HEK293 (cell line): Measurements from ENCODE around the gene BTF3L4.

Experiments used
- CTCF ChIA-PET: fragments of 350-600 bp; formaldehyde crosslinking; extraction: SDS; loops from one replicate; lab custom pipeline; 2021; ENCODE audit warnings: antibody characterized with exemption; lab: Yijun Ruan, JAX
- POLR2A ChIA-PET: fragments of 300-600 bp; formaldehyde crosslinking; extraction: SDS; loops from one replicate; lab custom pipeline; 2020; ENCODE audit warnings: antibody characterized with exemption, inconsistent platforms; lab: Yijun Ruan, JAX
- H3K27ac ChIP-seq: fragments of 200-500 bp; sonication (Bioruptor generic); 2 replicates; pipeline ENCODE4 v1.5.1; 2014; ENCODE audit warnings: low read depth, low read length, control low read depth, inconsistent platforms; ENCODE audit errors: extremely low read depth
- H3K36me3 ChIP-seq, 2 experiments: fragments of 200-500 bp in 1 of 2; sonication (Bioruptor generic) in 1 of 2; 1 replicate in 1 of 2; 2 replicates in 1 of 2; pipeline ENCODE4 v1.5.1; 2014 to 2017; ENCODE audit warnings: inconsistent platforms in 2 of 2, low read length in 2 of 2; ENCODE audit not compliant: control insufficient read depth in 2 of 2, insufficient read depth in 1 of 2
- H3K4me1 ChIP-seq: fragments of 200-500 bp; sonication (Bioruptor generic); 2 replicates; pipeline ENCODE4 v1.5.1; 2014; ENCODE audit warnings: mild to moderate bottlenecking, low read length, inconsistent platforms; ENCODE audit not compliant: control insufficient read depth, insufficient read depth
- H3K4me3 ChIP-seq: 2 replicates; pipeline ENCODE4 v1.5.1; 2011; ENCODE audit warnings: low read depth, mild to moderate bottlenecking, control low read depth, low read length, moderate library complexity
- H3K9me3 ChIP-seq: fragments of 200-500 bp; sonication (Bioruptor generic); 2 replicates; pipeline ENCODE4 v1.5.1; 2014; ENCODE audit warnings: low read depth, low read length, inconsistent platforms; ENCODE audit not compliant: control insufficient read depth, insufficient read depth
- HOXC10 ChIP-seq: sonication (generic); formaldehyde crosslinking; IDR thresholded peaks from 2 replicates; pipeline ENCODE4 v1.8.1; 2023; ENCODE audit warnings: mild to moderate bottlenecking, missing genetic modification reagents
- OSR2 ChIP-seq: fragments of 450-650 bp; formaldehyde crosslinking; IDR thresholded peaks from 2 replicates; pipeline ENCODE4 v1.5.1; 2016; ENCODE audit warnings: missing biosample characterization, missing genetic modification characterization
- OVOL3 ChIP-seq: fragments of 450-650 bp; formaldehyde crosslinking; IDR thresholded peaks from 2 replicates; pipeline ENCODE4 v1.5.1; 2016; ENCODE audit warnings: missing biosample characterization, missing genetic modification characterization
- PRDM4 ChIP-seq: fragments of 450-650 bp; formaldehyde crosslinking; IDR thresholded peaks from 2 replicates; pipeline ENCODE4 v1.5.1; 2017; ENCODE audit warnings: missing biosample characterization, missing genetic modification characterization
- RBAK ChIP-seq: fragments of 450-650 bp; formaldehyde crosslinking; IDR thresholded peaks from 2 replicates; pipeline ENCODE4 v1.5.1; 2016; ENCODE audit warnings: missing biosample characterization, missing genetic modification characterization
- TRIM28 ChIP-seq: IDR thresholded peaks from 2 replicates; pipeline ENCODE4 v1.6.1; 2011; ENCODE audit warnings: low read length, control low read depth, borderline replicate concordance
- ZFP3 ChIP-seq: fragments of 450-650 bp; formaldehyde crosslinking; IDR thresholded peaks from 2 replicates; pipeline ENCODE4 v1.5.1; 2016; ENCODE audit warnings: low read depth, missing biosample characterization, missing genetic modification characterization
- ZNF10 ChIP-seq: fragments of 450-650 bp; formaldehyde crosslinking; IDR thresholded peaks from 2 replicates; pipeline ENCODE4 v1.5.1; 2017; ENCODE audit warnings: missing biosample characterization, missing genetic modification characterization
- ZNF175 ChIP-seq: fragments of 450-650 bp; formaldehyde crosslinking; IDR thresholded peaks from 2 replicates; pipeline ENCODE4 v1.5.1; 2016; ENCODE audit warnings: missing biosample characterization, missing genetic modification characterization
- ZNF280D ChIP-seq: fragments of 450-650 bp; formaldehyde crosslinking; IDR thresholded peaks from 2 replicates; pipeline ENCODE4 v1.5.1; 2016; ENCODE audit warnings: missing biosample characterization, missing genetic modification characterization
- ZNF341 ChIP-seq: fragments of 450-650 bp; formaldehyde crosslinking; IDR thresholded peaks from 2 replicates; pipeline ENCODE4; 2016; ENCODE audit warnings: low read depth, missing biosample characterization, missing genetic modification characterization
- ZNF426 ChIP-seq: fragments of 450-650 bp; formaldehyde crosslinking; IDR thresholded peaks from 2 replicates; pipeline ENCODE4 v1.5.1; 2017; ENCODE audit warnings: missing biosample characterization, missing genetic modification characterization, mild to moderate bottlenecking, inconsistent platforms, moderate library complexity
- ZNF629 ChIP-seq: fragments of 450-650 bp; formaldehyde crosslinking; IDR thresholded peaks from 2 replicates; pipeline ENCODE4 v1.5.1; 2017; ENCODE audit warnings: missing biosample characterization, missing genetic modification characterization
- ZNF639 ChIP-seq: fragments of 450-650 bp; formaldehyde crosslinking; IDR thresholded peaks from 2 replicates; pipeline ENCODE4 v1.5.1; 2016; ENCODE audit warnings: missing biosample characterization, missing genetic modification characterization
- ZNF654 ChIP-seq: fragments of 450-650 bp; formaldehyde crosslinking; IDR thresholded peaks from 2 replicates; pipeline ENCODE4 v1.5.1; 2016; ENCODE audit warnings: low read depth, missing biosample characterization, missing genetic modification characterization
- ZNF701 ChIP-seq: fragments of 450-650 bp; formaldehyde crosslinking; IDR thresholded peaks from 2 replicates; pipeline ENCODE4 v1.5.1; 2016; ENCODE audit warnings: missing biosample characterization, missing genetic modification characterization
- ZNF837 ChIP-seq: fragments of 450-650 bp; formaldehyde crosslinking; IDR thresholded peaks from 2 replicates; pipeline ENCODE4 v1.5.1; 2016; ENCODE audit warnings: missing biosample characterization, missing genetic modification characterization
- TF ChIP-seq, protein P1 (sequence below): fragments of 450-650 bp; formaldehyde crosslinking; IDR thresholded peaks from 2 replicates; pipeline ENCODE4 v1.5.1; 2016; ENCODE audit warnings: missing biosample characterization, missing genetic modification characterization, borderline replicate concordance

The BTF3L4 gene

DNA sequence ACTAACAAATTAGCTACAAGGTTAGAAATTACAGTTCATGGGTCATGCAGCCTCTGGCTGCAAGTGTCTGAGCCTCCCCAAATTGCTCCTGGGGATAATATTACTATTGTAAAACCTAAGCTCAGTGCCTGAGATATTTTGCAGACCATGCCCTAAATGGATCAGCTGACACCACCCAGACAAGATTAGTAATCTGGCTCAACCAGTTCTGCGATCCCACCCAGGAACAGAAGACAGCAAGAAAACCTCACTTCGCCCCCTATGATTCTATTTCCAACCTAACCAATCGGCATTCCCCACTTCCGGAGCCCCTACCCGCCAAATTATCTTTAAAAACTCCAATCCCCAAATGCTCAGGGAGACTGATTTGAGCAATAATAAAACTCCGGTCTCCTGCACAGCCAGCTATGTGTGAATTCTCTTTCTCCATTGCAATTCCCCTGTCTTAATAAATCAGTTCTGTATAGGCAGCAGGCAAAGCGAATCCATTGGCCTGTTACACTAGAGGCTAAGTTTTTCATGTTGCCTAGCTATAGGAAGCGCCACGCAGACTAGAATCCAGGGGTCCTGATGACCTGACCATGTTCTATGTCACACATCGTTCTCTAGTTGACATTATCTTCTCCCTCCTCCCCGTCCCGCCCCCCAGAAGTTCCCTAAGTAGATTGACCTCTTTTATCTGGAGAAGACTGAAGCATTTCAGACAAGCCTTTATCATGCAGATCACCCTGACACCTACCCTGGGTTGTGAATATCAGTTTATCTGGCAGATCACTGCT, 63.4 kb downstream of the BTF3L4 start:
- no peaks in the 10 kb centered on the region for H3K4me1 ChIP-seq
- H3K27ac ChIP-seq = no peak overlapping the region
- TF ChIP-seq OSR2 = no peak
- no peak for TF ChIP-seq ZNF426 (tag by site-specific recombination)
- TF ChIP-seq ZNF10 (tag by site-specific recombination) = no peak
- POLR2A ChIA-PET = no interaction called here
- no peaks in the 10 kb centered on the region for H3K9me3 ChIP-seq
- CTCF ChIA-PET = no interaction called here
- H3K4me3 ChIP-seq = no peak overlapping the region
- no peaks in the 10 kb centered on the region; a peak in 1 of 3 replicates for H3K36me3 ChIP-seq

GRCh38 chr1:52122384-52122783, 66.3 kb downstream of the BTF3L4 start:
- CTCF ChIA-PET = interaction anchor here (1.7 kb wide), 1 partner anchor 175 kb away, joined by 5 read pairs; no protein-coding TSS in a partner anchor

GRCh38 chr1:52123622-52124021, 67.5 kb downstream of the BTF3L4 start:
- CTCF ChIA-PET = interaction anchor here (0.7 kb wide), 1 partner anchor 577 kb away, joined by 3 read pairs; no protein-coding TSS in a partner anchor
- no peaks in the 10 kb centered on the region for H3K36me3 ChIP-seq
- POLR2A ChIA-PET = no interaction called here
- H3K27ac ChIP-seq = no peak overlapping the region
- H3K9me3 ChIP-seq = no peaks in the 10 kb centered on the region
- no peak overlapping the region for H3K4me3 ChIP-seq
- no peaks in the 10 kb centered on the region for H3K4me1 ChIP-seq
- TF ChIP-seq ZNF280D (tag by site-specific recombination) (no peak), ZNF639 (tag by site-specific recombination) (peak; percentile 74), HOXC10 (CRISPR knock-in tag) (no peak), TRIM28 (no peak), RBAK (tag by site-specific recombination) (0 out of 2 replicates have a peak, but pooled peaks have one; percentile 61), ZNF837 (no peak), OVOL3 (tag by site-specific recombination) (peak; percentile 73; the same call in 1 of the 2 replicates), ZNF629 (peak; percentile 66; the same call in 1 of the 2 replicates), ZNF341 (peak; percentile 23; the same call in 1 of the 2 replicates), ZNF701 (tag by site-specific recombination) (no peak), ZFP3 (tag by site-specific recombination) (peak; percentile 37; the same call in 1 of the 2 replicates)
- TF ChIP-seq, protein P1, sequence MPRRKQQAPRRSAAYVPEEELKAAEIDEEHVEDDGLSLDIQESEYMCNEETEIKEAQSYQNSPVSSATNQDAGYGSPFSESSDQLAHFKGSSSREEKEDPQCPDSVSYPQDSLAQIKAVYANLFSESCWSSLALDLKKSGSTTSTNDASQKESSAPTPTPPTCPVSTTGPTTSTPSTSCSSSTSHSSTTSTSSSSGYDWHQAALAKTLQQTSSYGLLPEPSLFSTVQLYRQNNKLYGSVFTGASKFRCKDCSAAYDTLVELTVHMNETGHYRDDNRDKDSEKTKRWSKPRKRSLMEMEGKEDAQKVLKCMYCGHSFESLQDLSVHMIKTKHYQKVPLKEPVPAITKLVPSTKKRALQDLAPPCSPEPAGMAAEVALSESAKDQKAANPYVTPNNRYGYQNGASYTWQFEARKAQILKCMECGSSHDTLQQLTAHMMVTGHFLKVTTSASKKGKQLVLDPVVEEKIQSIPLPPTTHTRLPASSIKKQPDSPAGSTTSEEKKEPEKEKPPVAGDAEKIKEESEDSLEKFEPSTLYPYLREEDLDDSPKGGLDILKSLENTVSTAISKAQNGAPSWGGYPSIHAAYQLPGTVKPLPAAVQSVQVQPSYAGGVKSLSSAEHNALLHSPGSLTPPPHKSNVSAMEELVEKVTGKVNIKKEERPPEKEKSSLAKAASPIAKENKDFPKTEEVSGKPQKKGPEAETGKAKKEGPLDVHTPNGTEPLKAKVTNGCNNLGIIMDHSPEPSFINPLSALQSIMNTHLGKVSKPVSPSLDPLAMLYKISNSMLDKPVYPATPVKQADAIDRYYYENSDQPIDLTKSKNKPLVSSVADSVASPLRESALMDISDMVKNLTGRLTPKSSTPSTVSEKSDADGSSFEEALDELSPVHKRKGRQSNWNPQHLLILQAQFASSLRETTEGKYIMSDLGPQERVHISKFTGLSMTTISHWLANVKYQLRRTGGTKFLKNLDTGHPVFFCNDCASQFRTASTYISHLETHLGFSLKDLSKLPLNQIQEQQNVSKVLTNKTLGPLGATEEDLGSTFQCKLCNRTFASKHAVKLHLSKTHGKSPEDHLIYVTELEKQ (tag by site-specific recombination) = peak; percentile 39; the same call in 1 of the 2 replicates

More at GRCh38 chr1:52122384-52122783, 66.3 kb downstream of the BTF3L4 start:
- POLR2A ChIA-PET = no interaction called here
- no peak for TF ChIP-seq RBAK (tag by site-specific recombination)
- no peak for TF ChIP-seq ZNF175 (tag by site-specific recombination)
- no peak for TF ChIP-seq ZNF654 (tag by site-specific recombination)
- TF ChIP-seq PRDM4 (tag by site-specific recombination) = no peak
- Histone ChIP-seq H3K27ac (no peak overlapping the region), H3K9me3 (no peaks in the 10 kb centered on the region), H3K4me3 (no peak overlapping the region), H3K36me3 (no peaks in the 10 kb centered on the region), H3K4me1 (no peaks in the 10 kb centered on the region)
